Trophoblast cell (in vitro differentiated cells and primary cell): ENCODE measurements around the gene LRRN2.

Source experiments
- DNase-seq, 2 donors: peaks; one replicate each; pipeline ENCODE4 v3.0.0-alpha.2; 2016
- H2AFZ ChIP-seq: 2 replicates; pipeline ENCODE4 v1.6.1; 2013; ENCODE audit warnings: low read length, moderate library complexity, mild to moderate bottlenecking; ENCODE audit not compliant: insufficient read depth, poor library complexity
- H2AK5ac ChIP-seq: 2 replicates; pipeline ENCODE4 v1.6.1; 2013; ENCODE audit warnings: mild to moderate bottlenecking, low read length
- H2BK120ac ChIP-seq: 2 replicates; pipeline ENCODE4 v1.6.1; 2013; ENCODE audit warnings: low read length, mild to moderate bottlenecking, moderate library complexity; ENCODE audit not compliant: insufficient read depth, poor library complexity
- H2BK12ac ChIP-seq: 2 replicates; pipeline ENCODE4 v1.6.1; 2013; ENCODE audit warnings: mild to moderate bottlenecking, low read length, moderate library complexity
- H2BK5ac ChIP-seq: 2 replicates; pipeline ENCODE4 v1.6.1; 2013; ENCODE audit warnings: low read length, low read depth, moderate library complexity, mild to moderate bottlenecking; ENCODE audit not compliant: poor library complexity
- H3K14ac ChIP-seq: 2 replicates; pipeline ENCODE4 v1.6.1; 2013; ENCODE audit warnings: mild to moderate bottlenecking, low read length
- H3K18ac ChIP-seq: 2 replicates; pipeline ENCODE4 v1.6.1; 2013; ENCODE audit warnings: mild to moderate bottlenecking, low read length
- H3K23ac ChIP-seq: 2 replicates; pipeline ENCODE4 v1.6.1; 2013; ENCODE audit warnings: low read length
- H3K27ac ChIP-seq: 2 replicates; pipeline ENCODE4 v1.5.1; 2013; ENCODE audit warnings: low read depth, mild to moderate bottlenecking, inconsistent platforms, low read length, moderate library complexity
- H3K27me3 ChIP-seq: 2 replicates; pipeline ENCODE4 v1.6.1; 2013; ENCODE audit warnings: inconsistent platforms, mild to moderate bottlenecking, low read length, moderate library complexity; ENCODE audit not compliant: insufficient read depth
- H3K36me3 ChIP-seq, 2 experiments: 1 replicate in 1 of 2; 2 replicates in 1 of 2; pipeline ENCODE4 v1.6.1; 2013; ENCODE audit warnings: low read length in 2 of 2, mild to moderate bottlenecking in 2 of 2, moderate library complexity in 1 of 2; ENCODE audit not compliant: insufficient read depth in 2 of 2, control insufficient read depth in 1 of 2
- H3K4ac ChIP-seq: 2 replicates; pipeline ENCODE4 v1.6.1; 2013; ENCODE audit warnings: low read depth, mild to moderate bottlenecking, low read length, moderate library complexity
- H3K4me1 ChIP-seq, 2 experiments: 1 replicate in 1 of 2; 2 replicates in 1 of 2; pipeline ENCODE4 v1.6.1; 2013; ENCODE audit warnings: low read length in 2 of 2, mild to moderate bottlenecking in 2 of 2, moderate library complexity in 1 of 2; ENCODE audit not compliant: insufficient read depth in 2 of 2, control insufficient read depth in 1 of 2
- H3K4me2 ChIP-seq: 2 replicates; pipeline ENCODE4 v1.6.1; 2013; ENCODE audit warnings: inconsistent platforms, mild to moderate bottlenecking, low read length, moderate library complexity
- H3K4me3 ChIP-seq: 2 replicates; pipeline ENCODE4 v1.5.1; 2013; ENCODE audit warnings: mild to moderate bottlenecking, low read depth, low read length, inconsistent platforms
- H3K79me1 ChIP-seq: one replicate; pipeline ENCODE4 v1.6.1; 2013; ENCODE audit warnings: low read length
- H3K79me2 ChIP-seq: 2 replicates; pipeline ENCODE4 v1.6.1; 2013; ENCODE audit warnings: low read length, mild to moderate bottlenecking; ENCODE audit not compliant: control insufficient read depth, insufficient read depth, poor library complexity
- H3K9ac ChIP-seq: 2 replicates; pipeline ENCODE4 v1.6.1; 2013; ENCODE audit warnings: mild to moderate bottlenecking, low read length
- H3K9me3 ChIP-seq: 2 replicates; pipeline ENCODE4 v1.6.1; 2013; ENCODE audit warnings: low read depth, mild to moderate bottlenecking, control low read depth, inconsistent platforms, low read length; ENCODE audit not compliant: insufficient read depth
- H4K12ac ChIP-seq: 2 replicates; pipeline ENCODE4 v1.6.1; 2013; ENCODE audit warnings: low read depth, mild to moderate bottlenecking, low read length, moderate library complexity
- H4K8ac ChIP-seq: 2 replicates; pipeline ENCODE4 v1.6.1; 2013; ENCODE audit warnings: low read depth, mild to moderate bottlenecking, low read length, moderate library complexity
- H4K91ac ChIP-seq: one replicate; pipeline ENCODE4 v1.6.1; 2013; ENCODE audit warnings: low read depth, mild to moderate bottlenecking, low read length, moderate library complexity
- WGBS: extraction: QIAGEN DNeasy Blood & Tissue Kit; methylation state at CpG from one replicate; pipeline ENCODE4 v1.1.7; 2013; ENCODE audit warnings: missing lambda C conversion rate; ENCODE audit not compliant: insufficient read length, insufficient coverage; ENCODE audit errors: extremely low coverage; 5-methylcytosine and 5-hydroxymethylcytosine counted together

The LRRN2 gene

DNA sequence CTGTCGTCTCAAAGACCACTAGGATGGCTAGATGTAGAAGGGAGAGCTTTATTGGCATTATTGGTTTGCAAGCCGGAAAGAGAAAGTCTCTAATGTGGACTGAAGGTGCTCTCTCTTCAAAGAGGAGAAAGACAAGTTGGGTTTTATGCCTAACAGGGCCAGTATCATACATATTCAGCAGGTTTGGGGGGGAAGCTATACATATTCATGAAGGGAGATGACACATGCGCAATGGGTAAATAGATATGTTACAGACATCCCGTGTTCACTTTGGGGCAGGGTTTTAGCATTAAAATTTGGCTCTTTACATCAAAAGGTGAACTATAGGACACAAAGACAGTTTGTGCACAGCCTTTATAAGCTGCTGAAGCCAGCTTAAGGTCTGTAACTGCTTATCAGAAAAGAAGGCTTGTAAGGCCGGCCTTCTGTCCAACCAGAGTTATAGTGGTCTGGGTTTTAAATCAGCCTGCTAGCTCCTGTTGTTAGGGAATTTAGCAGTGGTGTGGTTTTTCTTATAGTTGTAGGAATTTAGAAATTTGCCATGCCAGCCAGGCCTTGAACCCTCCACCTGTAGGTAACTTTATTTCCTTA is 46.5 kb upstream of the LRRN2 start:
- no peak for DNase-seq
- Histone ChIP-seq H3K79me2 (no peaks in the 10 kb centered on the region), H4K91ac (no peak overlapping the region), H2AFZ (no peak overlapping the region), H3K4ac (no peak overlapping the region), H3K18ac (no peak overlapping the region), H3K79me1 (no peaks in the 10 kb centered on the region), H3K4me1 (no peaks in the 10 kb centered on the region), H3K27ac (no peak overlapping the region), H2BK12ac (no peak overlapping the region), H3K36me3 (no peaks in the 10 kb centered on the region), H2AK5ac (no peak overlapping the region), H4K8ac (no peak overlapping the region), H4K12ac (no peak overlapping the region), H3K14ac (no peak overlapping the region), H3K9me3 (peaks cover 2% of the 10 kb centered on the region), H3K4me3 (no peak overlapping the region), H3K9ac (no peak overlapping the region), H2BK120ac (no peak overlapping the region), H3K4me2 (no peak overlapping the region), H3K27me3 (no peaks in the 10 kb centered on the region), H2BK5ac (no peak overlapping the region), H3K23ac (no peak overlapping the region)
- no CpG with 5 or more reads among the region's 5 CpGs for WGBS

DNA sequence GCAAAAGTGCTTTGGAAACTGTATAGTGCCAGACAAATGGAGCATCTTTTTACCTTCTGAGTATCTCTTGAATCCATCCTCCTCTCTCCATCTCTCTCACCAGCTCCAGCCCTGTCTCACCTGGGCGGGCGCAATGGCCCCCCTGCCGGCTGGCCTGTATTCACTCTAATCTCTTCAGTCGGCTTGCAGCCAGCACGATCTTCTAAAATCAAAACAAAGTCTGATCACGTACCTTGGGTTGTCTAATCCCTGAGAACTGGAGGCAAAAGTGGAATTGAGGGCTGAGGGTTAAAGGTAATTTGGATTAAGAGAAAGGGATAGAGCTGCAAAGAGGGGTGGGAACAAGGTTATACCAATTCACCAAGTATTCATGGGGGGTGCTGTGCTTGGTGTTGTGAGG is 46.0 kb upstream of the LRRN2 start:
- H3K4me2 ChIP-seq: no peak overlapping the region
- H3K4me1 ChIP-seq: no peaks in the 10 kb centered on the region
- H3K79me2 ChIP-seq: no peaks in the 10 kb centered on the region
- no peaks in the 10 kb centered on the region for H3K79me1 ChIP-seq
- H2AFZ ChIP-seq: no peak overlapping the region
- H3K9me3 ChIP-seq: peaks cover 2% of the 10 kb centered on the region
- no peak overlapping the region for H3K9ac ChIP-seq
- no peak overlapping the region for H2BK120ac ChIP-seq
- no peak for DNase-seq
- H3K27ac ChIP-seq: no peak overlapping the region
- no peak overlapping the region for H3K14ac ChIP-seq
- no peaks in the 10 kb centered on the region for H3K27me3 ChIP-seq
- H3K36me3 ChIP-seq: no peaks in the 10 kb centered on the region
- H4K8ac ChIP-seq: no peak overlapping the region
- H4K91ac ChIP-seq: no peak overlapping the region
- no peak overlapping the region for H2AK5ac ChIP-seq
- WGBS: no CpG with 5 or more reads among the region's 6 CpGs
- H3K18ac ChIP-seq: no peak overlapping the region
- H3K4ac ChIP-seq: no peak overlapping the region
- no peak overlapping the region for H3K23ac ChIP-seq
- H4K12ac ChIP-seq: no peak overlapping the region
- H3K4me3 ChIP-seq: no peak overlapping the region
- no peak overlapping the region for H2BK12ac ChIP-seq
- no peak overlapping the region for H2BK5ac ChIP-seq

DNA sequence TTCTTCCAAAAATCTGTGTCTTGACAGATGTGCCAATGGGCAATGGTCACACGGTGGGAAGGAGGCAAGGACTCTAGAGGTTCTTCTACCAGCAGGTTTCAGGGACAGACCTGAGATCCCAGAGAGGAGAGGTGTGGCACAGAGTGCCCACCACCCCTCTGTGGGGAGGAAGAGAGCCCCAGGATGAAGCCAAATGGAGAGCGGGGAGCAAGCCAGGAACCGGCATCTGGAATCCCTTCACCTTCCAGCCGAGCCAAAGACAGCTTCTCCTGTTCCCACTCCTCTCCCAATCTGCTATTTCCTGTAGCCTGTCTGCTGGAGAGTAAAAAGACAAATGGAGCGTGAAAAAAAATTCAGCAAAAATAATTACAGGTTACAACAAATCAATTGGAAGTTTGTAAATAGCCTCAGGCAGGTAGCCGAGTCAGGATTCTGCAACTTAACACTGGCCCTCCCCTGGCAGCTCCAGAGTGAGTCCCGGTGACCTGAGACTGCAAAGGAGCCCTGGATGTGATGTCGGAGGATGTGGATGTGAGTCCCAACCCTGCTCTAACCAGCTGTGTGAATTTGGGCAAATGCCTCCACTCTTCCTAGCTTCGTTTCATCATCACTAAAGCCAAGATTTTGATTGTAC is 45.4 kb upstream of the LRRN2 start:
- Histone ChIP-seq H3K36me3 (no peaks in the 10 kb centered on the region), H3K4me1 (no peaks in the 10 kb centered on the region), H3K79me1 (no peaks in the 10 kb centered on the region), H3K27me3 (no peaks in the 10 kb centered on the region), H3K4me3 (no peak overlapping the region), H3K4me2 (no peak overlapping the region), H2BK12ac (no peak overlapping the region), H4K8ac (no peak overlapping the region), H3K18ac (no peak overlapping the region), H3K79me2 (no peaks in the 10 kb centered on the region), H2AFZ (no peak overlapping the region), H2BK120ac (no peak overlapping the region), H3K23ac (no peak overlapping the region), H2AK5ac (no peak overlapping the region), H3K9me3 (peaks cover 2% of the 10 kb centered on the region), H4K12ac (no peak overlapping the region), H4K91ac (no peak overlapping the region), H3K27ac (no peak overlapping the region), H3K9ac (no peak overlapping the region), H3K14ac (no peak overlapping the region), H2BK5ac (no peak overlapping the region), H3K4ac (no peak overlapping the region)
- no CpG with 5 or more reads among the region's 9 CpGs for WGBS
- DNase-seq: no peak

DNA sequence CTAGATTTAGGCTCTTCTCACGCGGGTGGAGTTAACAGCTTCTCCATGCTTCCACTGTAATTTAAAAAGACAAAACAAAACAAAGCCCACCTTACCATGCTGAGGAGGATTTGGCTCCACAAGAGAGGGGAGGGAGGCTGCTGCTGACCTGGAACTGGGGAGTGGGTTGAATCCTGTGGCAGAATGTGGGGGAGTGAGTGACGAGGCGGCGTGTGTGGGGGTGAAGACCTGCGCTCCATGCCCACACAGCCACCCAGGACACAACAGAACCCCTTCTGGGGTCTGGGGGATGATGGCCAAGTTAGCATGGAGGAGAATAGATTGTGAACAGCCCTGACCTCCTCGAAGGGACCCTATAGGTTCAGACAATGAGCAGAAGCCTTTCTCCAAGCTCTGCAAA is 44.0 kb upstream of the LRRN2 start:
- H3K14ac ChIP-seq: no peak overlapping the region
- no peaks in the 10 kb centered on the region for H3K36me3 ChIP-seq
- H3K79me2 ChIP-seq: no peaks in the 10 kb centered on the region
- no peak overlapping the region for H2AK5ac ChIP-seq
- WGBS: no CpG with 5 or more reads among the region's 7 CpGs
- no peak overlapping the region for H4K91ac ChIP-seq
- H3K27me3 ChIP-seq: no peaks in the 10 kb centered on the region
- H3K23ac ChIP-seq: no peak overlapping the region
- H3K4me1 ChIP-seq: no peaks in the 10 kb centered on the region
- DNase-seq: no peak
- H2BK120ac ChIP-seq: no peak overlapping the region
- H3K4me2 ChIP-seq: no peak overlapping the region
- no peaks in the 10 kb centered on the region for H3K79me1 ChIP-seq
- H3K9me3 ChIP-seq: peaks cover 2% of the 10 kb centered on the region
- no peak overlapping the region for H3K4me3 ChIP-seq
- H3K27ac ChIP-seq: no peak overlapping the region
- no peak overlapping the region for H4K8ac ChIP-seq
- no peak overlapping the region for H3K9ac ChIP-seq
- no peak overlapping the region for H3K4ac ChIP-seq
- no peak overlapping the region for H3K18ac ChIP-seq
- H2AFZ ChIP-seq: no peak overlapping the region
- H4K12ac ChIP-seq: no peak overlapping the region
- H2BK12ac ChIP-seq: no peak overlapping the region
- no peak overlapping the region for H2BK5ac ChIP-seq
